ENCODE data around the gene RAB30. TPM values are rescaled to one million over a fixed set of nuclear protein-coding genes. Genes with fewer than 3 reads are reported as not detected.
"Not testable (repeated sequence)": the region's sequence is repeated elsewhere in the genome, so short reads cannot be mapped to it uniquely, and the experiment has no call there.

RAB30 gene
- total RNA-seq, 1 donor: 12.5 TPM

GRCh38 chr11:82959987-82960778 is 111.5 kb downstream of the RAB30 start:
- no peak for TF ChIP-seq CTCF (IDR thresholded peaks at IDR 0.05; ENCODE audit: insufficient read depth, low read depth, low read length)
- H3K4me3 ChIP-seq (ENCODE audit: low read depth, low read length): no peak overlapping the region
- no peak for DNase-seq (ENCODE audit: low read depth)

DNA sequence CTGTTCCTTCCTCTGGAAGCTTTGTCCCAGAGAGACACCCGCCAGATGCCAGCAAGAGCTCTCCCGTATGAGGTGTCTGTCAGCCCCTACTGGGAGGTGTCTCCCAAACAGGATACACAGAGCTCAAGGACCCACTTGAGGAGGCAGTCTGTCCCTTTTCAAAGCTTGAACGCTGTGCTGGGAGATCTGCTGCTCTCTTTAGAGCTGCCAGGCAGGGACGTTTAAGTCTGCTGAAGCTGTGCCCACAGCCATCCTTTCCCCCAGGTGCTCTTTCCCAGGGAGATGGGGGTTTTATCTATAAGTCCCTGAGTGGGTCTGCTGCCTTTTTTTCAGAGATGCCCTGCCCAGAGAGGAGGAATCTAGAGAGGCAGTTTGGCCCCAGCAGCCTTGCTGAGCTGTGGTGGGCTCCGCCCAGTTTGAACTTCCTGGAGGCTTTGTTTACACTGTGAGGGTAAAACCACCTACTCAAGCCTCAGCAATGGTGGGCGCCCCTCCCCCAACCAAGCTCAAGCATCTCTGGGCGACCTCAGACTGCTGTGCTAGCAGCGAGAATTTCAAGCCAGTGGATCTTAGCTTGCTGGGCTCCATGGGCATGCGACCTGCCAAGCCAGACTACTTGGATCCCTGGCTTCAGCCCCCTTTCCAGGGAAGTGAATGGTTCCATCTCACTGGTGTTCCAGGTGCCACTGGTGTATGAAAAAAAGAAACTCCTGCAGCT is 115.8 kb downstream of the RAB30 start:
- H3K4me3 ChIP-seq (ENCODE audit: low read depth, low read length); DNase-seq (ENCODE audit: low read depth): not testable (repeated sequence)

DNA sequence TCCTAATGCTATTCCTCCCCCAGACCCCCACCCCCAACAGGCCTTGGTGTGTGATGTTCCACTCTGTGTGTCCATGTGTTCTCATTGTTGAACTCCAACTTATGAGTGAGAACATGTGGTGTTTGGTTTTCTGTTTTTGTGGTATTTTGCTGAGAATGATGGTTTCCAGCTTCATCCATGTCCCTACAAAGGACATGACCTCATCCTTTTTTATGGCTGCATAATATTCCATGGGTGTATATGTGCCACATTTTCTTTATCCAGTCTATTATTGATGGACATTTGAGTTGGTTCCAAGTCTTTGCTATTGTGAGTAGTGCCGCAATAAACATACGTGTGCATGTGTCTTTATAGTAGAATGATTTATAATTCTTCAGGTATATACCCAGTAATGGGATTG is 121.2 kb downstream of the RAB30 start:
- not testable (repeated sequence) for H3K4me3 ChIP-seq (ENCODE audit: low read depth, low read length); DNase-seq (ENCODE audit: low read depth)

DNA sequence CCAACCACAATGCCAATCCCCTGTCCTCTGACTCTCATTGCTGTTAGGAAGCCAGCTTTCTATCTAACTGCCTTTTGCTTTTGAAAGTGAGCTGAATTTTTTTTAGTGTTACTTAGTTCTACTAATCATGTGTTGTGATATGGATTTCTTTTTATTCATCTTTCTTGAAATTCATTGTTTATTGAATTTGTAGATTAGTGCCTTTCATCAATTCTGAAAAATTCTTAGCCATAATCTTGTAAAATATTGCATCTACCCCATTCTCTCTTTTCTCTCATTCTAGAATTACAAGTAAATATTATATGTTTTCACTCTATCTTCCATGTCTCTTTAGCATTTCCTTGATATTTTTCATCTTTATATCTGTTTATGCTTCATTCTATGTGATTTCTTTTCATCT is 122.3 kb downstream of the RAB30 start:
- no peak overlapping the region for H3K4me3 ChIP-seq (ENCODE audit: low read depth, low read length)
- no peak for TF ChIP-seq CTCF (IDR thresholded peaks at IDR 0.05; ENCODE audit: insufficient read depth, low read depth, low read length)
- DNase-seq (ENCODE audit: low read depth): no peak

DNA sequence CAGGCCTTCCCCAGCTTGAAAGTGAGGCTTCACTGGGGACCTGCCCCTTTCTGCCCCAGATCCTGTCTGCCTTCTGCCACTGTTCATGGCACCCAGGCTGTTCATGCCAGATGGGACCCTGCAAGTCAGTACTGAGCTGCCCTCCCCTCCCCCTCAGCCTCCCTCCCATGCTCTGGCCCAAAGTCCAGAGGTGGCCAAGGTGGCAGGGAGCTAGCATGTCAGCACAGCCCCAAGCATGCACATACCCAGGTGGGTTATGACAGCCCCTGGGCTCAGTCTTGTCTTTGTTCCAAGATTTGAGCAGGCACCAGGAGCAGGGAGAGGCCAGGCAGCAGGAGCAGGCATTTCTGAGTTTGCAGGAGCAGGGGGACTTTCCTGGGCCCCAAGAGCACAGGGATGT is 126.0 kb downstream of the RAB30 start:
- H3K4me3 ChIP-seq (ENCODE audit: low read depth, low read length): no peak overlapping the region
- TF ChIP-seq CTCF (IDR thresholded peaks at IDR 0.05; ENCODE audit: insufficient read depth, low read depth, low read length): no peak

DNA sequence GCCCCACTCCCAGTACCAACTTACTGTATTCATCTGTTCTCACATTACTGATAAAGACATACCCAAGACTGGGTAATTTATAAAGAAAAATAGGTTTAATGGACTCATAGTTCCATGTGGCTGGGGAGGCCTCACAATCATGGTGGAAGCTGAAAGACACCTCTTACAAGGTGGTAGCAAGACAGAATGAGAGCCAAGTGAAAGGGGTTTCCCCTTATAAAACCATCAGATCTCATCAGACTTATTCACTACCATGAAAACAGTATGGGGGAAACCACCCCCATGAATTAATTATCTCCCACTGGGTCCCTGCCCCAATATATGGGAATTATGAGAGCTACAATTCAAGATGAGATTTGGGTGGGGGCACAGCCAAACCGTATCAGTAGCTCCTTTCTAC is 126.7 kb downstream of the RAB30 start:
- H3K4me3 ChIP-seq (ENCODE audit: low read depth, low read length); DNase-seq (ENCODE audit: low read depth): not testable (repeated sequence)

More for the DNA sequence above, 126.0 kb downstream of the RAB30 start:
- no peak for DNase-seq (ENCODE audit: low read depth)

DNA sequence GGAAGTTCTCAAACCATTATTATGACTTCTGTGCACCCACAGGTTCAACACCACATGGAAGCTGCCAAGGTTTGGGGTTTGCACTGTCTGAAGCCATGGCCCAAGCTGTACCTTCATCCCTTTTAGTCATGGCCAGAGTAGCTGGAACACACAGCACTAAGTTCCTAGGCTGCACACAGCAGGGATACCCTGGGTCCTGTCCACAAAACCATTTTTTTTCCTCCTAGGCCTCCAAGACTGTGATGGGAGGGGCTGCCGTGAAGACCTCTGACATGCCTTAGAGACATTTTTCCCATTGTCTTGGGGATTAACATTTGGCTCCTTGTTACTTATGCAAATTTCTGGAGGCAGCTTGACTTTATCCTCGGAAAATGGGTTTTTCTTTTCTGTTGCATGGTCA is 127.5 kb downstream of the RAB30 start:
- H3K4me3 ChIP-seq (ENCODE audit: low read depth, low read length): no peak overlapping the region
- TF ChIP-seq CTCF (IDR thresholded peaks at IDR 0.05; ENCODE audit: insufficient read depth, low read depth, low read length): no peak
- no peak for DNase-seq (ENCODE audit: low read depth)

DNA sequence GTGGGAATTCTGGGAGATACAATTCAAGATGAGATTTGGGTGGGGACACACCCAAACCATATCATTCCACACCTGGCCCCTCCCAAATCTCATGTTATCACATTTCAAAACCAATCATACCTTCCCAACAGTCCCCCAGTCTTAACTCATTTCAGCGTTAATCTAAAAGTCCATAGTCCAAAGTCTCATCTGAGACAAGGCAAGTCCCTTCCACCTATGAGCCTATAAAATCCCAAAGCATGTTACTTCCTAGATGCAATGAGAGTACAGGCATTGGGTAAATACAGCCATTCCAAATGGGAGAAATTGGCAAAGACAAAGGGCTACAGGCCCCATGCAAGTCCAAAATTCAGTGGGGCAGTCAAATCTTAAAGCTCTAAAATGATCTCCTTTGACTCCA is 128.3 kb downstream of the RAB30 start:
- not testable (repeated sequence) for DNase-seq (ENCODE audit: low read depth); H3K4me3 ChIP-seq (ENCODE audit: low read depth, low read length)

DNA sequence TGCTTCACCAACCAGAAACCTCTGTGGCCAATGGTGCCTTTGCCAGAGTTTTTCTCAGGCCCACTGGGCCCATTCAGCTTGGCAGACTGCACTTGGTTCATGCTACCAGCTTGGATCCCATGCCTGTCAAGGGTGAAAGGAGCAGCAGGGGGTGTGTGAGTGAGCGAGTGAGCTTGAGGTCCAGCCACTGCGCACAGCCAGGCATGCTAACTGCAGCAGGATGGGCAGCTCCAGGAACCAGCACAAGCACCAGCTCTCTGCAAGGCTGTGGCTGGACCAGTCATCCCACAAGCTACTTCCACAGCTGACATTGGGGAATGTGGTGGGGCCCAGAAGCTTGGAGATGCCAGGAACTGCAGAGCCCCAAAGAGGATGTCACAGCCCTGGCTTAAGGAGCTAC is 129.3 kb downstream of the RAB30 start:
- TF ChIP-seq CTCF (IDR thresholded peaks at IDR 0.05; ENCODE audit: insufficient read depth, low read depth, low read length): no peak
- no peak for DNase-seq (ENCODE audit: low read depth)
- no peak overlapping the region for H3K4me3 ChIP-seq (ENCODE audit: low read depth, low read length)
